GM18517 (cell line): ENCODE measurements around the gene MANSC1.
"Not testable (repeated sequence)": the region's sequence is repeated elsewhere in the genome, so short reads cannot be mapped to it uniquely, and the experiment has no call there.

Source experiments
- ATAC-seq: cut with Tn5 transposase; IDR thresholded peaks from one replicate; pipeline ENCODE4 v1.9.1; 2021; ENCODE audit warnings: mild to moderate bottlenecking, moderate library complexity; ENCODE audit not compliant: unreplicated experiment

The MANSC1 gene

GRCh38 chr12:12365931-12366431 lies 15.9 kb upstream of the MANSC1 start:
- ATAC-seq, result no peak

GRCh38 chr12:12365446-12365802 lies 15.4 kb upstream of the MANSC1 start:
- no peak for ATAC-seq

GRCh38 chr12:12364787-12365445 lies 14.9 kb upstream of the MANSC1 start:
- no peak for ATAC-seq

- ATAC-seq, result no peak
Observed at GRCh38 chr12:12358528-12358927, 8.5 kb upstream of the MANSC1 start.

- peak; percentile 32 for ATAC-seq
Observed at GRCh38 chr12:12357719-12358461, 7.8 kb upstream of the MANSC1 start.

GRCh38 chr12:12356896-12357718 lies 7.1 kb upstream of the MANSC1 start, which contains the start of gene BORCS5:
Gene BORCS5 (plus strand): TSS chr12:12357078. CDS start chr12:12357452, 374 bp downstream.
- peak; percentile 88 for ATAC-seq

- ATAC-seq, result no peak
Observed at GRCh38 chr12:12356467-12356895, 6.4 kb upstream of the MANSC1 start.

GRCh38 chr12:12353807-12354206 lies 3.8 kb upstream of the MANSC1 start:
- ATAC-seq, result no peak

GRCh38 chr12:12353276-12353675 lies 3.2 kb upstream of the MANSC1 start:
- ATAC-seq, result no peak

GRCh38 chr12:12351468-12352185 lies 1.6 kb upstream of the MANSC1 start:
- not testable (repeated sequence) for ATAC-seq

- no peak for ATAC-seq
Observed at GRCh38 chr12:12350868-12351463, 924 bp upstream of the MANSC1 start.

- no peak for ATAC-seq
Observed at GRCh38 chr12:12338527-12339168, 11.4 kb downstream of the MANSC1 start.

GRCh38 chr12:12336511-12336910 lies 13.5 kb downstream of the MANSC1 start:
- ATAC-seq, result no peak

- ATAC-seq, result peak; percentile 51
Observed at GRCh38 chr12:12336049-12336411, 14.0 kb downstream of the MANSC1 start.

GRCh38 chr12:12334367-12335040 lies 15.5 kb downstream of the MANSC1 start:
- peak; percentile 60 for ATAC-seq

- ATAC-seq, result no peak
Observed at GRCh38 chr12:12333407-12334366, 16.4 kb downstream of the MANSC1 start.

- no peak for ATAC-seq
Observed at GRCh38 chr12:12331896-12332295, 18.1 kb downstream of the MANSC1 start.

GRCh38 chr12:12331244-12331771 lies 18.7 kb downstream of the MANSC1 start:
- ATAC-seq, result no peak
